NCI-H187 (cell line): Measurements from ENCODE around the gene DDX19B.
"Not testable (repeated sequence)": the region's sequence is repeated elsewhere in the genome, so short reads cannot be mapped to it uniquely, and the experiment has no call there.

Source experiments
- DNase-seq, 2 experiments: peaks; one replicate each; lab custom pipeline; 2025; lab: John Stamatoyannopoulos, UW

DDX19B gene

GRCh38 chr16:70298988-70299938 is at the start of gene DDX19B:
TSS of gene DDX19B (plus strand) at chr16:70299186. CDS start at chr16:70299298, 112 bp downstream.
- peak; percentile 0 to 27 for DNase-seq

DNA sequence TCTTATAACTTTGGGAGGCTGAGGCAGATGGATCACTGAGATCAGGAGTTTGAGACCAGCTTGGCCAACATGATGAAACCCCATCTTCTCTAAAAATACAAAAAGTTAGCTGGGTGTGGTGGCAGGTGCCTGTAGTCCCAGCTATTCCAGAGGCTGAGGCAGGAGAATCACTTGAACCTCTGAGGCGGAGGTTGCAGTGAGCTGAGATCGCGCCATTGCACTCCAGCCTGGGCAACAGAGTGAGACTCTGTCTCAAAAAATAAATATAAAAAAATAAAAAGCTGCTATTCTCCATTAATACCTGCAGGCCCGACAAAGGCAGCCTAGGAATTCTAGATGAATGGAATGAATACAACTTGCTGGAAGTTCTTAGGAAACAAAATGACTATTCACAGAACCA is 49.3 kb upstream of the DDX19B start:
- not testable (repeated sequence) for DNase-seq

DNA sequence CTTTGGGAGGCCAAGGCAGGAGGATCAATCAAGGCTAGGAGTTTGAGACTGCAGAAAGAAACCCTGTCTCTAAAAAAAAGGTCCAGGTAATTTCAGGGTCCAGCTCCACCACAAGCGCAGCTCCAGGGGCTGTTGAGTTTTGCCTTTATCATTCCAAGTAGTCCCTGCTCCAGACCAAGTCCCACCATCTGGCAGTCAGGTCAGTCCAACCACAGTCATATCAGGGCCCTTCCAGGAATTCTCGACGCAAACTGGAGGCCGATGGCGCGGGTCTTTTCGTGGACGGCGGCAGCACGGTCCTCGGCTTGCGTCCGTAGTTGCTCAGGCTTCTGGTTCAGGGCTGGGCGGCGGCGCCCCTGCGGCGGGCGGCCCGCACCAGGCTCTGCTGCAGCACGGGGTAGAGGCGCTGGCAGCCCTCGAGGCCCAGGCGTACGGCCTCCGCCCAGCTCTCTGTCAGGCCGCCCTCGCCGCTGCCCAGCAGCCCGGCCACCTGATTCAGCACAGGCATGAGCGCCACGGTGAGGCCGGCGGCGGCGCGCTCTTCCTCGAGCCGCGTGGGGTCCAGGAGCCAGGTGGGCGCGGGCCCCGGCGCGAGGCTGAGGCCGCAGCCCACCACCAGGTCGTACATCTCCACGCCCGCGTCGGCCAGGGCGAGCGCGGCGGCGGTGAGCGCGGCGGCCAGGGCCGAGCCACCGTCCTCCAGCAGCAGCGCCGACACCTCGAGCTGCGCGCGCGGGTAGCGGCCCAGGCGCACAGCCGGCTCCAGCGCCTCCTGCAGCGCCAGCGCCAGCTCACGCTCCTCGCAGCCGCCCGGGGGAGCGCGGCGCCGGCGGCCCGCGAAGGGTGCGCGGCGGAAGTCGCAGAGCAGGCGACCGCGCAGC is 48.0 kb upstream of the DDX19B start:
- no peak for DNase-seq

DNA sequence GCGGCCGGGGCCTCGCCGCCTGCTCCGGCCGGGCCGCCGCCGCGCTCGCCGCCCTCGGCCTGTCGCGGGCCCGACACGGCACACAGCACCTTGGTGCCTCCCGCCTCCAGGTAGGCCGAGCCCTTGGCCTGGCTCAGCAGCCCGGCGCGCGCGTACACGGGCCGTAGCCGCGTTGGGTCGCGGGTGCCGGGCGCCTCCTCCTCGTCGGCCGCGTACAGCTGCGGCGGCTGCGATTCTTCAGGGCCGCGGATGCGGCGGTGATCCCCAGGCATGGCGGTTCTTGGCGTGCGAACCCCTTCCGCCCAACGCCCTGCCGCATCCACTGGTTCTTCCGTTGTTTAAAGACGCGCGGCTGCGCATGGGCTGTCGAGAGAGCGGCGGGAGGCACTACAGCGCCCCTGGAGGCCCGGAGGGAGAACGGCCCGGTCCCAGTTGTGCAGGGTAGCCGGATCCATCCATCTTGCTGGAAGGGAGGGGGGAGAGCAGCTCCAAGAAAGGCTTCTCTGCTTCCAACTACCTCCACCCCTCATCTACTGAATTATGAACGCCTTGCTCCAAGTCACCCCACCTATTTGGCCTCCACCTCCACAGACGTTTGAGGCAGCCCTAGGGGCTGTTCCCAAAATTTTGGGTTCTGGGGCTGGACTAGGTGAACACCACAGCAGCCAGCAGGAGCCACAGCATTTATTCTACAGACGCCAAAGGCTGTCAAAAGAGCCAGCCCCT is 47.2 kb upstream of the DDX19B start, which contains the start of gene EXOSC6:
EXOSC6 (minus strand) TSS at position 312 of the 726 bp plus-strand sequence; CDS start at position 272, 40 bp downstream.
- peak; percentile 36 to 86 for DNase-seq

- DNase-seq = peak in 1 of 2 experiments; percentile 2
Observed at GRCh38 chr16:70252355-70252988, 46.5 kb upstream of the DDX19B start.

GRCh38 chr16:70253291-70254106 is 45.5 kb upstream of the DDX19B start:
- no peak for DNase-seq

DNA sequence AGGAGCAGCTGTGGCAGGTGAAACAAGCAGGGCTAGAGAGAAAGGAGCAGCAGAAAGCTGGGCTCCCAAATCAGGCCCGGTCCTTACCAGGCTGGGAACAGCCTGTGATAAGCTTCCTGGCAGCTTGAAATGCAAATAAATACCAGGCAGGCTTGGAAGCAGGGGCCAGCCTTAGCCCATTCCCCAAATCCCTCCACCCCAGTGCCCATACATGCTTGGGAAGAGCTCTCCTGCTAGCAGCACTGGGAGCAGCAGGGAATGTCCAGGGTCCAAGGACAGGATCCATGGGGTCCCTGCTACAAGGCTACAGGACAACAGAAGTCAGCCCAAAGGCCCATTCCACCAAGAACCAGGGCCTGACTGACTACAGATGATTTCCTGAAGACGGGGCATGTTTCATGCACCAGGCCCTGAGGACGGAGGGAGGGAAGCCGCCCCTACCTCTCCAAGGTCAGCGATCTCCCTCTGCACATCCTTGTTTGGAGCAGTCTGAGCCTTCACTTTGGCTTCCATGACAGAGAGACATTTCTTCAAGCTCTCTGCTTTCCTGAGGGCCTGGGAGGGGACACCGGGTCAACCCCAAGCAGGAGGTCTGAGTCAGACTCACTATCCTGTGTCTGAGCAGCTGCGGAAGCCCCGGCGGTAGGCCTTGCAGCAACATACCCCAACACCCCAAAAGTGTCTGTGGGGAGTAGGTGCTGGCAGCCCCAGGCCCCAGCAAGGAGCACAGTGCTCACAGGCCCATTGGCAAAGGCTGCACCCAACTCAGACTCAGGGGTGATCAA is 44.6 kb upstream of the DDX19B start:
- DNase-seq = no peak

DNA sequence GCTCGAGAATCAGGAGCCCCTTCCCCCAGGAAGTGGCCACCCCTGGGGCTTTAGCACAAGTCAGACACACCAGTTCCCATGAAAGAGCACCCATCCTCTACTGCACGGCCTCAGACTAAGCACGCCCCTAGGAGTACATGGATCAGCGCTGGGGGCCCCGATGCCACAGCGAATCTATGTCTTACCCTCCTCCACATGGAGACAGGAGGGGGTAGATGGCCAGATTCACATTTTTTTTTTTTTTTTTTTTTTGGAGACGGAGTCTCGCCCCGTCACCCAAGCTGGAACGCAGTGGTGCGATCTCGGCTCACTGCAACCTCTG is 44.1 kb upstream of the DDX19B start:
- DNase-seq = no peak

DNA sequence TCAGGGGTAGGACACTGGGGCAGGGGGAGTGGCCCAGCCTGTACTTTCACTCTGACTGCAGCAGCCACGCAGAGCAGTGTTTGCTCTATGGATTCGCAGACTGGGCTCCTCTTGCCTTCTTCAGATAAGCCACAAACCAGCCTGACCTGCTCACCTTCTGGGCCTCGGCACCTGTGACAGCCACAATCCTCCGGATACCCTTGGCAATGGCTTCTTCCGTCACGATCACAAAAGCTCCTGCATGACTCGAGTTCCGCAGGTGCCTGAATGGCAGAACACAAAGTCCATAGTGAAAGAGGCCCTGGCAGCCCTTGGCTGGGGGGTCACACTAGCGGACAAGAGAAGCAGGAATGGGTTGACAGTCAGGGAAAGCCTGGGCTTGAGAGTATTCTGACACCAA is 43.4 kb upstream of the DDX19B start:
- DNase-seq = no peak

DNA sequence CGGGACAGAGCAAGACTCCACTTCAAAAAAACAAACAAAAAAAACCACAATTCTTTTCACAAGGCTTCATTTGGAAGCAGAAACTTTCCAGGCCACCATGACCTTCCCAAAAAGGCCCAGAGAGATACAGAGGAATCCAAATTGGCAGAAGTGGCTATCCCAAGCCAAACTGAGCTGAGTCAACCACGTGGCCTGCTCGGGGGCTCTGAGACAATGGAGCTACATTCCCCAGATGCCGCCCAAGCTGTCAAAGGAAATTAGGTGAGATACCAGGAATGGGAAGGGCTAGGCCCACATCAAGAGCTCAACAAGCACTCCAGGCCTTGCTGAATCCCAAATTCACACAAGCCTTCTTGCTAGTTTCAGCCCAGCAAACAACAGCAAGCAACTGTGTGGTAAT is 41.6 kb upstream of the DDX19B start:
- DNase-seq = no peak

DNA sequence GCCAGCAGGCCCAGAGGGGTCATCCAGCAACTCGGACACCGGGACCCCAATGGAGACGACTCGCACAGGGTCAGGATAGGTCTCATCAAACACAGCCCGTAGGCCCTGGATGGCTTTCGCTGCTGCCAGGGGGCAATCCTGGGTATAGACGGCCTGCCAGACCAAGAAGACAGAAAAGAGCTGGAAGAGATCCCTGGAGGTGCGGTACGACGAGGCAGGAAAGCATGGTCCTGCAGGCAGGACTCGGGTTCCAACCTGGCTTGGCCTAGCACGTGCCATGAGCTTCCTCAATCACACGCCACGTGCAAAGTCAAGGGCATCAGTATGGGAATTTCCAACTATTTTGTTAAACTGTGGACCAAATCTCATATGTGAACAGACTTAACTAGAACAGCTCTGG is 40.9 kb upstream of the DDX19B start:
- DNase-seq = no peak

DNA sequence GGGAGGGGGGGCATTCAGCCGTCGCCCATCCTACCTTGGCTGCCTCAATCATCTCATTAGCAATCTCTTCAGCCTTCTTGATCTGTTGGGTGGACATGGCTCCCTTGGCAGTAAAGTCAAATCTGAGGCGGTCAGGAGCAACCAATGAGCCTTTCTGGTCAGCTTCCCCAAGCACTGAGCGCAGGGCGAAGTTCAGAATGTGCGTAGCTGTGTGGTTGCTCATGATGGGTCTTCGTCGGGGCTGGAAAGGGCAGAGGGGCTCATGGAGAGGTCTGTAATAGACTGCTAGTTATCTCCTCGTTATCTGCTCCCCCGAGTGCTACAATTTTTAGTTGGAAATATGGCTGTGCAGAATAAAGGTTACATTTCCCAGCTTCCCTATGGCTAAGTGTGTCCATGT is 40.0 kb upstream of the DDX19B start:
- no peak for DNase-seq

DNA sequence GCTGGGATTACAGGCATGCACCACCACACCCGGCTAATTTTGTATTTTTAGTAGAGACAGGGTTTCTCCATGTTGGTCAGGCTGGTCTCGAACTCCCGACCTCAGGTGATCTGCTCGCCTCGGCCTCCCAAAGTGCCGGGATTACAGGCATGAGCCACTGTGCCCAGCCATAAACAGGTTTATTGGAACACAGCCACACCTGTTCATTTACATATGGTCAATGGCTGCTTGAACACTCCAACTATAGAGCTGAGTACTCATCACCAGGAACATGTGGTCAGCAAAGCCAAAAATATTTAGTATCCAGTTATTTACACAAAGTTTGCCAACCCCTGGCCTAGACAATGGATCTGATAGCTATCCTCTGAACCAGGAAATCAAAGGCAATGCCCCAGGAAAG is 39.1 kb upstream of the DDX19B start:
- DNase-seq = not testable (repeated sequence)

DNA sequence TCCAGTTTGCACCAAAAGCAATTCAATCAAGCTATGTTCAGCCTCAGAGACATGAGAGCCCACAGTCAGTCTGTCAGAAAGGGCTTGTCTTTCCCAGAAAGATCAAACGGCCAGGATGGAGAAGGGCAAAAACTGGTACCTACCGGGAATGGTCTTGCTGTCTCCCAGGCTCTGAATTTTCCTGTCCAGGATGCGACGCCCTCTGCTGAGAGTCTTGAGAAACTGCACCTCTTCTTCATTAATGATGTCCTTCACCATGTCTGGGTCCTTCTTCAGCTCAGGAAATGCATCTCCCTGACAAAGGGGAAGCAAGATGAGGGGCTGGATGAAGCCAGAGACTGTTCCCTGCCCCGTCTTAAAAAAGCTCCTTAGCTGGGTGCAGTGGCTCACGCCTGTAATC is 31.5 kb upstream of the DDX19B start:
- no peak for DNase-seq

- DNase-seq = not testable (repeated sequence)
Observed at GRCh38 chr16:70267922-70268321, 31.1 kb upstream of the DDX19B start.

DNA sequence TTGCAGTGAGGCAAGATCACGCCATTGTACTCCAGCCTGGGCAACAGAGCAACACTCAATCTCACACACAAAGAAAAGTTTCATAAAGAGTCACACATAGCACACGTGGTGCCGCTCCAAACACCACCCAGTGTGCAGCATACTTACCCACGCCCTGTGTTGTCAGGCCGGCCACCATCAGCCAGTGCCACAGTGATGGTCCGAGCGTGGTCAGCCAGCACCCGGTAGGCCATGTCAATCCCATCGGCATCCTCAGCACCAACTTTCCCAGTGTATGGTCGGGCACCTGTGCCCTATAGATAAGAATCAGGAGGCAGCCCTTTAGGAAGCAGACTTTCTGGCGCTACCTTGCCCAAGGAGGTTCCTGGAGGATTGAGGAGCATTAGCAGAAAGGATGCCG is 29.5 kb upstream of the DDX19B start:
- no peak for DNase-seq

GRCh38 chr16:70270176-70270575 is 28.8 kb upstream of the DDX19B start:
- DNase-seq = no peak

GRCh38 chr16:70271696-70272095 is 27.3 kb upstream of the DDX19B start:
- DNase-seq = no peak

- DNase-seq = no peak
Observed at GRCh38 chr16:70276392-70276791, 22.6 kb upstream of the DDX19B start.
